Lower leg skin (tissue), 4 donors: ENCODE measurements around the gene MED31. TPM values are rescaled to one million over a fixed set of nuclear protein-coding genes. Genes with fewer than 3 reads are reported as not detected.

Source experiments
- DNase-seq, 2 donors: peaks; one replicate each; pipeline ENCODE4 v3.0.0-alpha.2; 2019; ENCODE audit warnings: low spot score in 2 of 2
- H3K4me3 ChIP-seq: fragments of 200-600 bp; sonication (generic); 2 replicates; pipeline ENCODE4 v1.5.1; 2017; ENCODE audit warnings: mild to moderate bottlenecking, low read depth; ENCODE audit not compliant: poor library complexity, severe bottlenecking
- POLR2A ChIP-seq, 2 donors: fragments of 450-650 bp; IDR thresholded peaks; one replicate each; pipeline ENCODE4 v1.6.1; 2016 to 2017; ENCODE audit warnings: antibody characterized with exemption in 2 of 2, mild to moderate bottlenecking in 1 of 2, moderate library complexity in 1 of 2
- WGBS, 2 donors: methylation state at CpG; one replicate each; pipeline ENCODE4 v1.1.5; 2018; 5-methylcytosine and 5-hydroxymethylcytosine counted together
- intact Hi-C: fragments of 100-400 bp; cut with DNase I; formaldehyde crosslinking; loops from one replicate; pipeline ENCODE4 v1.15.0; 2023; ENCODE audit warnings: low total_unique reads
- total RNA-seq, 4 donors: library from RNA; depleted of rRNA; stranded (reverse); fragments of >200 nt; gene quantifications; one replicate each; pipeline ENCODE4 v1.1.0, GENCODE V29; 2016
- TF ChIP-seq, protein P1 (sequence below), 3 donors: fragments of 450-650 bp; IDR thresholded peaks; one replicate each; pipeline ENCODE4 v1.5.1; 2016; ENCODE audit warnings: antibody characterized with exemption in 3 of 3, mild to moderate bottlenecking in 3 of 3, moderate library complexity in 2 of 3

MED31 gene
- total RNA-seq, 4 donors from 2014 or later, result 2.4 to 16.5 (median 9.8) TPM

DNA sequence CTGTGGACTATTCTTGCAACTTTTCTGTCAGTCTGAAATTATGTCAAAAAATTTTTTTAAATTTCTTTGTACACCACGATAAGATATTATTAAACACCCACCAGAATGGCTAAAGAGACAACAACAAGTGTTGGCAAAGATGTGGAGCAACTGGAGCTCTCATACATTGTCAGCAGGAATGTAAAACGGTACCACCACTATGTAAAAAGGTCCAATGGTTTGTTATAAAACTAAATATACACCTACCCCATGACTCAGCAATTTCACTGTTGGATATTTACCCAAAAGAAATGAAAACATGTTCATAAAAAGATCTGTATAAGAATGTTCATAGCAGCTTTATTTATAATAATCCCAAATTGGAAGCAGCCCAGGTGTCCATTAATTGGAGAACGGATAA lies 18.1 kb downstream of the MED31 start:
- intact Hi-C loops, result no loop called here
- TF ChIP-seq POLR2A (IDR thresholded peaks at IDR 0.05), result no peak
- TF ChIP-seq, protein P1, sequence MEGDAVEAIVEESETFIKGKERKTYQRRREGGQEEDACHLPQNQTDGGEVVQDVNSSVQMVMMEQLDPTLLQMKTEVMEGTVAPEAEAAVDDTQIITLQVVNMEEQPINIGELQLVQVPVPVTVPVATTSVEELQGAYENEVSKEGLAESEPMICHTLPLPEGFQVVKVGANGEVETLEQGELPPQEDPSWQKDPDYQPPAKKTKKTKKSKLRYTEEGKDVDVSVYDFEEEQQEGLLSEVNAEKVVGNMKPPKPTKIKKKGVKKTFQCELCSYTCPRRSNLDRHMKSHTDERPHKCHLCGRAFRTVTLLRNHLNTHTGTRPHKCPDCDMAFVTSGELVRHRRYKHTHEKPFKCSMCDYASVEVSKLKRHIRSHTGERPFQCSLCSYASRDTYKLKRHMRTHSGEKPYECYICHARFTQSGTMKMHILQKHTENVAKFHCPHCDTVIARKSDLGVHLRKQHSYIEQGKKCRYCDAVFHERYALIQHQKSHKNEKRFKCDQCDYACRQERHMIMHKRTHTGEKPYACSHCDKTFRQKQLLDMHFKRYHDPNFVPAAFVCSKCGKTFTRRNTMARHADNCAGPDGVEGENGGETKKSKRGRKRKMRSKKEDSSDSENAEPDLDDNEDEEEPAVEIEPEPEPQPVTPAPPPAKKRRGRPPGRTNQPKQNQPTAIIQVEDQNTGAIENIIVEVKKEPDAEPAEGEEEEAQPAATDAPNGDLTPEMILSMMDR (IDR thresholded peaks at IDR 0.05), result no peak
- no peak overlapping the region for H3K4me3 ChIP-seq
- WGBS, 2 donors, result 97 to 99% methylated on average over 3 of the region's 3 CpGs
- DNase-seq, result no peak

DNA sequence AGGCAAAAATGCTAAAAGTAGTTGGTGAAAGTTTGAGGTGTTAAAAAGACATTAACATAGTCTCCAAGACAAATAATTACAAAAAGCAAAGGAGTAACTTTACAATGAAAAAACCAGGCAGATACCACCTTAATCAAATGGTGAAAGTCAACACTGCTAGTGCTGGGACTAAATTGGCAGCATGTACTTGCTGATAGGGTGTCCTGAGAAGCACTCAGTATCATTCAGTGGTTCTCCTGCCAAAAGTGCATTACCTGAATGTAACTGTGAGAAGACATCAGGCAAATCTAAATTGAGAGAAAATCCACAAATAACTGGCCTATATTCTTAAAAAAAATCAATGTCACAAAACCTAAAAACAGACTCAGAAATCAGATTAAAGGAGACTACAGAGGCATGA lies 18.9 kb downstream of the MED31 start:
- TF ChIP-seq, protein P1 (IDR thresholded peaks at IDR 0.05), result no peak
- no peak for TF ChIP-seq POLR2A (IDR thresholded peaks at IDR 0.05)
- no peak for DNase-seq
- H3K4me3 ChIP-seq, result no peak overlapping the region
- intact Hi-C loops, result no loop called here

DNA sequence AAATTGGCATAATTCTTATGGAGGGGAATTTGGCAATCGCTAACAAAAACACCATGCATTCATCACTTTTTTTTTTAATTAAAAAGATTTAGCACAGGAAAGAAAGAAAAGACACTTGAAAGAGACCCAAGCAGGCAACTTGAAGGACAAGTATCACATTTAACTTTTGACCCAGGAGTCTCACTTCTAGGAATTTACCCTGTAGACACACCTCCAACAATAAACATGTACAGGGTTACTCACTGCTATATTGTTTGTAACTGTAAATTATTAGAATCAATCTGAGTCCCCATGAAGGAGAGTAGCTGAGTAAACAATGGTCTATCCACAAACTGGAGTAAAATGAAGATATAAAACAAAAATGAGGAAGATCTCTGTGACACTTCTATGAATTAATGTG lies 21.0 kb downstream of the MED31 start:
- intact Hi-C loops, result no loop called here
- WGBS, 2 donors, result 94 to 98% methylated on average over 1 of the region's 1 CpG
- H3K4me3 ChIP-seq, result no peak overlapping the region
- no peak for DNase-seq
- no peak for TF ChIP-seq POLR2A (IDR thresholded peaks at IDR 0.05)
- TF ChIP-seq, protein P1 (IDR thresholded peaks at IDR 0.05), result no peak

DNA sequence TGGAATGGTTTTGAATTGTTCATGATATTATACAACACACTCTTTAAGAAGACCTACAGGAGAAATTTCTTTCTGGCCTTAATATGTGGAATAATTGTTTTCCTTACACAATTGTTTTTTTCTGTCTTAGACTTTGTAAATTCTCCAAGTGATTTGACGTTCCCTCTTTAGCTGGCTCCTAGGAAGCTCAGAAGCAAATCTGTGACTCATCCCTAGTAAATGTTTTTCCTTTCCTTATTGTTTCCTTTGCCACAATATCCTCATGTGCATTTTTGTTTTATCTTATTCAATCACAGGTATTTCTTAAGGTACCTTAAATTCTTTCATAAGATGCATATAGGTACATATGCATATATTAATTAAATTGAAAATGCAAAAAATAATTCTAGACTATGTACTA lies 24.4 kb downstream of the MED31 start:
- WGBS, 2 donors, result 58 to 72% methylated on average over 1 of the region's 1 CpG
- no peak overlapping the region for H3K4me3 ChIP-seq
- DNase-seq, result no peak

DNA sequence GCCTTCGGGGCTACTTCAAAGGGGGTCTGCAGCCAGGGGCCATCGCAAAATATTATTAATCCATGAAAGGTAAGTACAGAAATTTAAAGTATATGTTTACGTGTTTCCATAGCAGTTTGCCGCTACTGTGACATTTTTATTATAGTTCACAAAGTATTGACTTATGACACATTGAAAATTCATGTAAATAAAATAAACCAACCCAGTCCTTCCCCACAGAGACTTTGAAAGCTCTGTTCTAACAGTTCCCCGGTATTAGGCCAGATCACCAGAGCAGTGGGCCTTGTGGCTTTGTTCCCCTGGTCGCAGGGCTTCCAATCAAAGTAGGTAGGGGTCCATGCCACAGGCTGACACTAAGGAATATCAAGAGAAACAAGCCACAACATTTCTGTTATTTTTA lies 24.8 kb downstream of the MED31 start:
- DNase-seq, result no peak
- intact Hi-C loops, result no loop called here
- H3K4me3 ChIP-seq, result no peak overlapping the region
- WGBS, 2 donors, result 97 to 99% methylated on average over 6 of the region's 6 CpGs
- TF ChIP-seq, protein P1 (IDR thresholded peaks at IDR 0.05), result no peak
- no peak for TF ChIP-seq POLR2A (IDR thresholded peaks at IDR 0.05)

More for the DNA sequence above, 24.4 kb downstream of the MED31 start:
- no peak for TF ChIP-seq POLR2A (IDR thresholded peaks at IDR 0.05)
- TF ChIP-seq, protein P1 (IDR thresholded peaks at IDR 0.05), result no peak
- intact Hi-C loops, result no loop called here

DNA sequence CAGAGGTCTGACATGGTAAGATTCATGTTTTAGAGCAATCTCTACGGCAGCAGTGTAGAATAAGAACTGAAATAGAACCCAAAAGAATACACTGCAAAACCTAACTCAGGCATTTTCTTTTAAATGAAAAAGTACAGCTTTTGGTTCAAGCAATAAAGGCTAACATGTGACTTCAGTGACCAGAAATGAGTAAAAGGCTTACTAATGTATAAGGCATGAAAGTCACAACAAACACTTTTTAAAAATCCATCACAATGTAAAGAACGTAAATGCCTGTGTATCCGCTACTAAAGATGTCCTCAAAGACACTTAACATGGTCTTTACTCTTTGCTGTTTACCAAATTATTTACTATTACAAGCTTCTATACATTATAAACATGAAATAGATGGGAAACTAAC lies 27.5 kb downstream of the MED31 start:
- WGBS, 2 donors, result 96 to 98% methylated on average over 3 of the region's 3 CpGs
- no peak for TF ChIP-seq POLR2A (IDR thresholded peaks at IDR 0.05)
- TF ChIP-seq, protein P1 (IDR thresholded peaks at IDR 0.05), result no peak
- H3K4me3 ChIP-seq, result no peak overlapping the region
- intact Hi-C loops, result no loop called here
- no peak for DNase-seq
